OCI-M1 (cell line): Measurements from ENCODE around the gene EIPR1.

ENCODE experiments used
- DNase-seq: peaks from one replicate; lab custom pipeline; 2025; lab: John Stamatoyannopoulos, UW

Gene EIPR1

DNA sequence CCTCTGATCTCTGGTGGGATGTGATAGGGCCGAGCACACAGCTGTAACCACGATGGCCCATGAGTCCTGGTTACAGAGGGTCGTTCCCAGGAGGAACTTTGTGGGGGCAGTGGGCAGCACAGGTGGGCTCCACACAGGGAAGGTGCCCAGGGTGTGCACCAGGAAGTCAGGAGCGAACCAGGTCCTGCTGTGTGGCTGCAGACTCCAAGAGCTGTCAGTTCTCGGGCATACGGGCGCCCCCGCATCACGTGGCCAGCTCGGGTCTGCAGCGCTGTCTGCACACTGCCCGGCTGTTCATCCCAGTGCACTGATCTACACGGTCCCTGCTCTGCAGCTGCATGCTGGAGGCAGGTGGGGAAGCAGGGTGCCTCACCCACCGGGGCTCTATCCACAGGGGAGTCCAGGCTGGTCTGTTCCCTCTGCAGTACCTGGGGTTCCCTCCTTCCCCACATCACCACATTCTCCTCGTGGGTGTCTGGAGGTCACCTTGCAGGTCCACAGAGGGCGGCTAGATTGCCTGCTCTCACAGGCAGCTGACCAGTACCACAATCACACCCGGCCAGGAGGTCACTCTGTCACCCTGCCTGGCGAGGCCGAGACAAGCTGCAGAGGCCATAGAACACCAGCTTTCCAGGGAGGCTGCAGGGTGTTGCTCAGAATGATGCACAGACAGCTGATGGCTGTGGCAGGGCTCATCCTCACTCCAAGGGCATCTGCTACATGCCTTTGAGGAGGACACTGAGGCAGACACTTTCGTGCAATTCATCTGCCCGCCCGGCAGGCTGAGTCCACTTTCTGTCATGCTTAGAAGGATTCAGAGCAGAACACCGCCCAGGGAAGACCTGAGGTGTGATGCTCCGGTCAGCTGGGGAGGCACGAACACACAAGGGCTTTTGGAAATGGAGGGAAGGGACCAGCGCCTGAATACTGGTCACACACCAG, 202.7 kb downstream of the EIPR1 start:
- no peak for DNase-seq

DNA sequence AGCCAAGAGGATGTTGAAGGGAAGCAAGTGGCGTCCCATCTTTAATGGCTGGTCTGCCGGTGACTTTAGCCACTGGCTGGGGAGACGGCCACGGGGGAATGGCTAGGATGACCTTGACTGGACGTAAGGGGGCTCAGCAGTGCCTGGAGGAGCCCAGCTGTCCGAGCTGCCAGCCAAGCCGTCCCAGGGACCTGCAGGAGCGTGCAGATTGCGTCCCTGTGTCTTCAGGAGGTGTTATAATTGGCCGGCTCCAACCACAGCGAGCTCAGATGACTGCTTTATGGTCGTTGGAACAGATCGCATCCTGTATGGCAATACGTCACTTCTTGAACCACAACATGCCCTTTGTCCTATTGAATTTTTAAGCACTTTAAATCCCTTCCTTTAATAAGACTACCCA, 204.6 kb downstream of the EIPR1 start:
- DNase-seq, result no peak

DNA sequence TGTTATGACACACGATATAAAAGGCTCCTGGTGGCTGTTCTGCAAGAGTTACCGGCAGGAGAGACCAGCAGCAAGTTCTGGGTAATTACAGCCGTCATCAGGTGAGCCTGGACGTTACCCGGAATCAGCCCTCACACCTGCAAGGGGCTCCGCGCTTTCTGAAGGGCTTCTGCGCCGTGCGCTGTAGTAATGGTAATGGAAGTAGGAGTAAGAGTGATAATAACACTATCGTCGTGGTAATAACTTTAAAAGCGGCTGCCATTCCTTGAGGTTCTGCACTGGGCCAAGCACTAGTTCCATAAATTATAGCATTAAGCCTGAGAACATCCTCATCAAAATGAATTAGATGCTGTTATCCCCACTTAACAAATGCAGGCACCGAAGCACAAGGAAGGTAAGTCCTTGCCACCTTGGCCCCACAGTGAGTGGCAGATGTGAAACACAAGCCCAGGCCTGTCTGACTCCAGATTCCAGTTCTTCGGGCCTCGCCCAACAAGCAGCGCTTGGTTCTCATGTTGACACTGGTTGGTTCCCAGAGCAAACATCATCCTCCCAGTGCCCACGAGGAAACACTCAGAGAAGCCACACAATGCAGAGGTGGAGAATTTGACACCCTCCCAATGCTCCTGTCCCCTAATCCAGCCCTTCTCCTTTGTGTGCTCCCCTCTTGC, 205.2 kb downstream of the EIPR1 start:
- no peak for DNase-seq

DNA sequence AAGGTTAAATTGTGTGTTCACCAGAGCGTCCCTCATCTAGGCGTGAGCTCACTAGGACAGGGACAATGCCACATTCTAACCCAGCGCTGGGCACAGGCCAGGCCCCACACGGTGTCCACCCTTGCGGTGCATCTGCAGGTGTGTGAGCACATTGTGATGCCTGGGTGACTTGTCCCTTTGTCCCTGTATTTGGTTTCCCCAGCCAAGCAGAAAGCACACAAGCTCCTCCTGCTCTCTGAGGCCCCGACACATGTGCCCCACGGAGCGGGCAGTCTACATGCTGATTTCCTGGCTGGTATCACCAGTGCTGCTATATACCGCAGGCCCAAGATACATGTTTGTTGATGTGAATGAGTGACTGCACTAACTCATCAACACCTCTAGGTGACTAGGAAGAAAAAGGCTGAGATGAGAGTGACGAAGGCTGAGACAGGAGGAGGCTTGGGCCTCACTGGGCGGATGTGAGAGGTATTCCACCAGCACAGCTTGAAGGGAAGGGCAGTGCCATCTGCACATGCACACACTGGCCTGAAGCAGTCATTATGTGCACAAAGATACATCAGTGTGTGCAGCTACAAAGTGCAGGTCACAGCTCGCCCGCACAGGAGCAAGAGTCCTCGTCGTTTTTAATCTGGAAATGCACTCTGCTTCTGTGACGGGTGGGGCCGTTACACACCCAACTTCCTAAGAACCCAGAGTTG, 205.9 kb downstream of the EIPR1 start:
- DNase-seq, result no peak

DNA sequence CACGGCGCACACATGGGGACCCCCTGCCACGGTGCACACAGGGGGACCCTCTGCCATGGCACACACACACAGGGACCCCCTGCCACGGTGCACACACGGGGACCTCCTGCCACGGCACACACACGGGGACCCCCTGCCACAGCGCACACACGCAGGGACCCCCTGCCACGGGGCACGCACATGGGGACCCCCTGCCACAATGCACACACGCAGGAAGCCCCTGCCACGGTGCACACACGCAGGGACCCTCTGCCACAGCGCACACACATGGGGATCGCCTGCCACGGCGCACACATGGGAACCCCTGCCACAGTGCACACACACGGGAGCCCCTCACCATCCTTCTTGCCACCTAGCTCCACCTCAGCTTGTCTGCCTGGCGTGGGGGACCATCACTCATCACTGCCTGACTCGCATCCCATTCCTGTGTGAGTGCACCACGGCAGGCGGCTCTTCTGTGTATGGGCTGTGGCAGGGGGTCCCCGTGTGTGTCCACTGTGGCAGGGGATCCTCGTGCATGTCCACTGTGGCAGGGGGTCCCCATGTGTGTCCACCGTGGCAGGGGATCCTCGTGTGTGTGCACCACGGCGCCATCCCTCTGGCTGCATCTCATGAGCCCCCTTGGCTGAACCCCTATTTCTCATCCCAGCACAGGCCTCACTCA, 206.7 kb downstream of the EIPR1 start:
- DNase-seq, result no peak

DNA sequence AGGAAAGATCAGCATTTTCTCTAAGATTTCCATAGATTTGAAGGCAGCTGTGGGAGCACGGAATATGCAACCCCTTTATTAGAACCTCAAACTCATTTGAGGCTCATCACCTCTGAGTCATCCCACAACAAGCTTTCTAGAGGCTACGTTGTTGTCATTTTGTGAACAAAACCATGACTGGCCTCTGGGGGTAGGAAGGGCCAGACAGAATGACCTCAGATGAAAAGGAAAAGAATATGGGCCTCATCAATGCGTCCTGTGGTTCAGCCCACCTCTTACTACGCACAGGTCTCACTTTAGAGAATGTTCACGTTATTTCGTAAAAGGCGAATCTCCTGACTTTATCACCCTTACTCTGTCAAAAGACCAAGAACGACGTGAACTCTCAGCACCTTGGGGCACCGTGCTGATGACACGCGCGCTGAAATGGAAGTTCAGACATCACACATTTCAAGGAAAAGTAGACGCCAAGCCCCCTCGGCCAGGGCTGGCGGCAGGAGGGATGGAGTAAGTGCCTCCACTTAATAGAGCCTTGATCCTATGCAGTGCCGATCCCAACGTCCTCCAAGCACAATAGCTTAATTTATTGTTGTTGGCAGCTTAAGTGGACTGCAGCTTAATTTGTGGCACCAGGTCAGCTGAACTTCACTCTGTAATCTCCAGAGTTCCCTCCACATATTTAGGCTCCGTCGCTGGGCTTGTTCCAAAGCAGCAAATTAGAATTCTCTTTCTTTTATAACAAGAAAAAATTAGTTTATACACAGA, 208.3 kb downstream of the EIPR1 start:
- DNase-seq, result no peak

DNA sequence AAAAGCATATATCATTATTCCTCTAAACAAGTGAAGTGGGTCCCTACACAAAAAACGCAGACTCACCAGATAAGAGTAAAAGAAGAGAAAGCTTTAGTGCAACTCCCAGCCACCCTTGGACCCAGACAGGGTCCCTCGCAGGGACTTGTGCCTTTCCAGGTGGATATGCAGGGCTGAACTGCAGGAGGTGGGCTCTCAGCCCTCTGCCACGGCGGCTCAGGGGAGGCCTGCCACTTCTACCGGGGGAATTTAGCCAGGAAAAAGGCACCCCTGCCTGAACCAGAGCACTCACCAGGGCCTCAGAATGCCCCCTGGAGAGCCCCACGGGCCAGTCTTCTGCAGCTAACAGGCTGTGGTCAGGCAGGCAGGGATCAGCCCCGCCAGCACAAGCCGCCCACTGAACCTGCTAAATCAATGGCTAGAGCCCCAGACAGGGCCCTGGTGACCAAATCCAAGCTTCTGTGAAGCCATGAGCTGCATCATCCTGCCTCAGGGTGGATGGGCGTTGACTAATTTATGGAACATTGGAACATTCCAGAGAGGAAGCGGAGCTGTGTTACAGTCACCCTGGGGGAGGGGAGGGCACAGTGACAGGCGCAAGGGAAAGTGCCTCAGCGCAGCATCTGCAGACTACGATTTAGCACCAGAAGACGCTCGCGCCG, 209.3 kb downstream of the EIPR1 start:
- no peak for DNase-seq

DNA sequence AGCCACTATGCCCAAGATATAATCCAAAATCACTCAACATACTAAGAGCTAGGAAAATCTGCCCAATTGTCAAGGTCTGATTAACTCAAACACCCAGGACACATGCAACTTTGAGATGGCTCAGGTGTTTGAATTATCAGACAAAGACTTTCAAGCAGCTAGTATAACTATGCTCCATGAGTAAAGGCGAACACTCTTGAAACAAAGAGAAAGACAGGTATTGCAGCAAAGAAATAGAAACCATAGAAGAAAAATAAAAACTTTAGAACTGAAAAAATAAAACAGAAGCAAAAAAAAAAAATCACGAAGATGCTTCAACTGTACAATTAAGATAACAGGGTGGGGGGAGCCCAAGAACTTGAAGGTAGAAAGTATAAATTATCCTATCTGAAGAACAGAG, 214.2 kb downstream of the EIPR1 start:
- DNase-seq, result no peak

DNA sequence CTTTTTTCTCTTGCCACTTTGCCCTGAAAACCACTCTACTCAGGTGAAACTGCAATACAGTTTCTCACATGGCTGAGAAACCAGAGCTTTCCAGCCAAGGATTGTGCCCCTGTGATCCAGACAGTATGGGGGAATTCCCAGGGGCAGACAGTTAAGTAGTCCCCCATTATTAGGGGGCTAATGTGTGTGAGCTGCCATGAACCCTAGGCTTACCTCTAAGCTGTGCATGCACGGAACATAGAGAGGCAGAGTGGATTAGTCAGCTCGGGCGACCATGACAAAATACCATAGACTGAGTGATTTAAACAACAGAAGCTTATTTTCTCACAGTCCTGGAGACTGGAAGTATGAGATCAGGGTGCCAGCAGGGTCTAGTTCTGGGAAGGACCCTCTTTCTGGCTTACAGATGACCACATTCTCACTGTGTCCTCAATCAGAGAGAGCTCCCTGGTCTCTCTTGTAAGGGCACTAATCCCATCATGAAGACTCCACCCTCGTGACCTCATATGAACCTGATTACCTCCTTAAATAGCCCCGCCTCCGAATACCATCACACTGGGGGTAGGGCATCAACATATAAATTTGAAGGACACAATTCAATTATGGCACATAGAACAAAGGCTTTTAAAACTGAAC, 215.1 kb downstream of the EIPR1 start:
- DNase-seq, result no peak

DNA sequence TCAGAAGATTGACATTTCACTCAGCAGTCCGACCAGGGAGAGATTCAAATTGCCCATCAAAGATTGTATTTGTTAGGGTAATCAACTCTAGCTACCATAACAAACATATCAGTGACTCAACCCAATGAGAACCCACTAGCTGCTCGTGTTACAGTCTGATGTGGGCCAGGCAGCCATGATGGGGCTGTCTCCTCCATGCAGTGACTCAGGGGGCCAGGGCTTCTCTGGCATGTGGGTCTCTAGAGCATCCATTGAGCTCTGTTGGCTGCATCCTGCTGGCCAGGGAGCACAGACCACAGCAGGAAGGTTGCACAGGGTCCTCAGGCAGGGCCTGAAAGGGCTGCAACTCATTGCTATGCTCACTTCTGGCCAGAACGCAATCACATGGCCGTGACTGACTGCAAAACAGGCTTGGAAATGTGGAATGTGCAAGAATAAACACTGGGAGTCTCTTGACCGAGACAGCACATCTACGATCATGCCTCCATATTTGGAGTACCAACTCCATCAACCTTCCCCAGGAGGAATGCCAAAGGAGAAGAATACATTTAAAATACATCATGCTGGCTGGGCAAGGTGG, 216.8 kb downstream of the EIPR1 start:
- no peak for DNase-seq

DNA sequence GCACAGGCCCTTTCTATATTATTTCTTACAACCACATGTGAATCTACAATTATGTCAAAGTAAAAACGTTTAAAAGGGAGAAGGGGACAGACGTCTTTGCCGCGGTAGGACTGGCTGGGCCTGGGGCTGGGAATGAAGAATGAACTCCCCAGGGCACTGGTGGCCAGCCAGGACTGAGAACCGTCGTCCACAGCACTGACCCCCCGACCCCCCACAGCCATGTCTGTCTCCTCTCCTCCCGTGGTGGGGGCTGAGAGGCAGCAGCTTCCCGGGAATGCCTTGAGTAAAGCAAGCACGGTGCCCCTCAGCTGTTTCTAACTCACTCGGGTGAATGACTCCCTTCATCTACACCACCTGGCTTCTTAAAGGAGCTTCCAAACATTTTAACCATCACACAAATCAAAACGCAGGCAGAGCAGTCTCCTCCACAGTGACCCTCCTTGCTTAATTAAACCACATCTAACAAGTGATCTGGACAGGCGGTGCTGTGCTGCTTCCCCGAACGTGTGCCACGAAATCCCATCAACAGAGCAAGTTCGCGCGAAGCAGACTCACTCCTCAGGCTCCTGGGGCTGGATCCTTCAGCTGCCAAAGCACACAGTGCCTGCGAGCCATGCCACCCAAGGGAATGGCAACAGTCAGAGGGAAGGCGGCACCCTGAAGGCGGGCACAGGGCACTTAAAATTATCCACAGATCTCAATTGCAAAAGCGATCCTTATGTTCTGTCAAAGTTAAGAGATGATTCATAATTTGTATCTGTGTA, 217.7 kb downstream of the EIPR1 start:
- no peak for DNase-seq

DNA sequence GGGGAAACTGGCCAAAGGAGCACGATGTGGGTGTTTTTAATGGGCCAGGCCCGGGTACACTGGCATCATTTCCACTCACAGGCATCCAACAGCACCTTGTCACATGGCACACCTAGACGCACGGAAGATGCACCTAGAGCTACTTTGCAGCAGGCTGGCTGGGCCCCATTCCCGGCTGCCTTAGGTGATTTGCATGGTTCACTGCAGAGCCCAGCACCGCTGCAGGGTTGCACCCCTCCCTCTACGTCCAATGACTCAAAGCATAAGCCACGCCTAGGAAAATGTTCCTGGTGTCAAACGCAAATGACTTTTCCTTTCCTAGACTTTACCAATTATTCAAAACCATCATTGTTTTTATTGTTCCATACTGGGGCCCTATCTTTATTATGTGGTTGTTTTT, 222.9 kb downstream of the EIPR1 start:
- no peak for DNase-seq

DNA sequence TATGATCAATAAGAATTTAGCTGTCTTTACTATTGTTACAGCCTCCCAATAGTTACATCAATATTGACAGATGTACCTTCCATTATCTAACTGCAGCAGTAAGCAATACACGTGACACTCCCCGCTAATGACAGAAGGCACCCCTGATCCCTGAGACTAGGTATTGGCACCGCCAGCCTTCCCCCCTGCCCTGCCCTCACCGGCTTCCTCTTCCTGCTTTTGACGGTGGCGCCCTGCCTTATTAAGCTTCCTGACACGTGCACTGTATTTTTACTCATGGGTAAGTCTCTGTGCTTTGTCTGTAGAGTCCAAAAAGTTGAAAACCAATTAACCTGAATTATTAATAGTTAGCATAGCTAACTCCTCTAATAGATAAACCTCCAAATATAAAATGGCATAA, 223.5 kb downstream of the EIPR1 start:
- no peak for DNase-seq

DNA sequence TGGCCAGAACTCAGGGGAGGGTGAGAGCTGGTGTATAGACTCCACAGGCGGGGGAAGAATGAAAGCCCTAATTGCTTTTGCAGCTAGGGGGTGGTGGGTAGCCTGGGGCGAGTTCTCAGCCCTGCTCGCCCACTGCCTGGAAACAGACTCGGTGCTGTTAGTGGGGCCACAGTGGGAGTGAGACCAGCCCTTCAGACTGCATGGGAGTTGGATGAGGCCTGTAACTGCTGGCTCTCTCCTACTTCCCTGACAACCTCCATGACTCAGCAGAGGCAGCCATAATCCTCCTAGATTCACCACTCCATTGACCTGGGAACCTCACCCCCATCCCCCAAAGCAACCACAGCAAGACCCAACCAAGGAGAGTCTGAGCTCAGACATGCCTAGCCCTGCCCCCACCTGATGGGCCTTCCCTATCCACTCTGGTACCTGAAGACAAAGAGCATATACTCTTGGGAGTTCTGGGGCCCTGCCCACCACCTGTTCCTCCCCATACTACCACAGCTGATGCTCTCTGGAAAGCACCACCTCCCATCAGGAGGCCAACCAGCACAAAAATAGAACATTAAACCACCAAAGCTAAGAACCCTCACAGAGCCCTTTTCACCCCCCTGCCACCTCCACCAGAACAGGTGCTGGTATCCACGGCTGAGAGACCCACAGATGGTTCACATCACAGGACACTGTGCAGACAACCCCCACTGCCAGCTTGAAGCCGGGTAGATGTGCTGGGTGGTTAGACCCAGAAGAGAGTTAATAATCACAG, 226.3 kb downstream of the EIPR1 start:
- DNase-seq, result peak; percentile 50

DNA sequence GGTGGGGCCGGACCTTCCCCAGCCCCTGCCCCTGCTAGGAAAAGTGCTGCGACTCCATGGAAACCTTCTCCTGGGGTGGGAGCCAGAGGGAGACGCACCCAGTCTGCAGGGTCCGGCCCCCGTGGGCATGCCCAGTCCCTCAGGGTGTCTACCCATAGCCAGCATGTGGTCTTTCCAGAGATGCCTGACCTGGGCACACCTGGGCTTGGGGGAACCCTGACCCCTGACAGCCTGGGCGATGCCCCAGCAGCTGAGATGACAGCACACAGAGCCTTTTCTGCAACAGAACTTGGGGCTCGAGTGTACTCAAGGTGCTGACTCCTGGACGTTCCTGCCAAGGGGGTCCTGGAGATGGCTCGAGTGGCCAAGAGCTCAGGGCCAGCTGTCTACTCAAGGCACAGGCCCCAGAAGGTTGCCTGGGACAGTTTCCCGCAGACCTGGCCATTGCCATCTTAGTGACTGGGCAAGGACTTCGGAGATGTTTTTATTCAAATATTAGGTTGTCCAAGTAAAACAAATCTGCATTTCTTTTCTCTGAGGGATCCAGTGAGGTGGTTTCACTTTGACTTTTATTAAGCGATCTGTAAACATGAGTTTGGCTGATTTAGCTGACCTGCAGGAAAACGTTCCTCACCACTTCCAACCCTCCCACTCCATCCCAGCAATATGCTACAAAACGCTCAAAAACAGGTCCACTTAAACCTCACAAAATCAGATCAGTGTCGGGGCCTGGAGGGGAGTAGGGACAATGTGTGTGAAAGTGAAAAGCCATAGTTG, 228.0 kb downstream of the EIPR1 start:
- DNase-seq, result no peak

DNA sequence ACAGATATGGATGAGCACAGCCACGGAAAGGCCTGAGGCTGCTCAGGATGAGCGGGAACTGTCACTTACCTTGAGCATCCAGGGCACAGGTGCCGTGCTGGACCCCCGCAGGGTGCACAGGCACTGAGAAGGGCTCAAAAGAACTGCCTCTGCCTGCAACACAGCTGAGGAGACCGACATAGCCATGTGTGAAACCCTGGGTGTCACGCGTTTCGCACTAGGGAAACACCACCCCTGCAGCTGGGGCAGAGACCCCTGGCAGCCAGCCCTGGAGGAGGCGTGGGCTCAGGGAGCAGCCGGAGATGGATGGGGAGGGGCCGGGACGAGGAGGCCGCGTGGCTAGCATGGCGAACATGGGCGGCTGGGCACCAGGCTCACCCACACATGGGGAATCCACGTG, 228.9 kb downstream of the EIPR1 start:
- DNase-seq, result no peak

DNA sequence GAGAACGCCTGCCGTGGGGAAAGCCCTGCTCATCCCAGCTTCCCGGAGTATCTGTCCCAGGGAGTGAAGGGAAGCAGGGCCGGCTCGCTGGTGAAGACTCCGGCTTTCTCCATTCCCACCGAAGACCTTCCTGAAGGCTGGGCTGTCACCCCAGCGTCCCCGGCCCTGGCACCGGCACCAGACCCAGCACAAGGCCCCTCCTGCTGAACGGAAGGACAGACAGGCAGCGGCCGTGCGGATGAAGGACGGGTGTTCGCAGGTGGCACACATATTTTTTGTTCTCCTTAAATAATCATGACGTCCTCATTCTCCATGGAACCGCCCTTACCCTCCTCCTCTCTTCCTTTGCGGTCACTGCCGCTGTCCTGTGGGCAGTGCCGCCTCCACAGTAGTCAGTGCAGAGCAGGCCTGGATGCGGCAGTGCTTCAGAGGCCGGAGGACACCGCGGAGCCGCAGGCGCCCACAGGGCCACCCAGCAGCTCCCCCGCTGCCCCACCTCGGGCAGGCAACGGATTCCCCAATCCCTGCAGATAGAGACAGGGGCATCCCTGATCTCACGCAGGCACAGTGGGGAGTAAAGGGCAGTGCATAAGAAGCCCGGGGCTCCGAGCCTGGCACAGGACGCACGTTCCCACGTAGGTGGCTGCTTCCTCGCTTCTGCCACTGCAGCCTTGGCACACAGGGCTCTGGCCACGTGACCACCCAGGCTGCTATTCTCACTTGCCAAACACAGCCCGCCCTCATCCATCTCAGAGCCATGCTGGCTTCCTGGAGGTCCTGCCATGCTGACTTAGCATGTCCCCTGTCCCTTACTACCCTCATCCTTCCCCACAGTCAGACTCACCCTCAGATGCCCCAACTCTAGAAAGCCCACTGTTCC, 229.7 kb downstream of the EIPR1 start:
- DNase-seq, result no peak
